Tracheal epithelial cell (primary cell): Measurements from ENCODE around the gene PLP1. TPM values are rescaled to one million over a fixed set of nuclear protein-coding genes. Genes with fewer than 3 reads are reported as not detected.

Experiments
- total RNA-seq: library from RNA; depleted of rRNA; stranded (reverse); fragments of >200 nt; gene quantifications from 2 replicates; pipeline ENCODE4 v1.2.1, GENCODE V29; 2014

The PLP1 gene
- not detected in 2 replicates for total RNA-seq

GRCh38 chrX:103776546-103776945 is at the start of gene PLP1:
TSS of gene PLP1 (plus strand) at chrX:103776840. CDS start at chrX:103776996, 156 bp downstream.

GRCh38 chrX:103831803-103832544 is 55.3 kb downstream of the PLP1 start, which contains the start of gene RAB9B:
TSS of gene RAB9B (minus strand) at chrX:103832257. CDS start at chrX:103825784, 6,473 bp downstream.

Other genes starting within 250 kb of the PLP1 start
- 17.3 and 31.3 TPM in 2 replicates for gene TCEAL4, start 191.3 kb upstream of the PLP1 start, total RNA-seq
- gene TCEAL3, start 168.9 kb upstream of the PLP1 start, total RNA-seq = 1.3 and 2.9 TPM in 2 replicates
- 11.6 and 24.5 TPM in 2 replicates for gene TCEAL1, start 147.9 kb upstream of the PLP1 start, total RNA-seq
- gene MORF4L2, start 90.1 kb upstream of the PLP1 start, total RNA-seq = 318 and 687 TPM in 2 replicates
- gene TMEM31, start 65.9 kb upstream of the PLP1 start, total RNA-seq = not detected in 2 replicates
- under 0.01 TPM in 1 of 2 replicates, not detected in the other for gene RAB9B, start 55.4 kb downstream of the PLP1 start, total RNA-seq
- gene TMSB15B, start 185.8 kb downstream of the PLP1 start, total RNA-seq = 0.64 and 7.2 TPM in 2 replicates
- not detected in 2 replicates for gene H2BW1, start 236.9 kb downstream of the PLP1 start, total RNA-seq